SK-N-DZ (cell line): ENCODE data around the gene AP5M1.
"Not testable (repeated sequence)": the region's sequence is repeated elsewhere in the genome, so short reads cannot be mapped to it uniquely, and the experiment has no call there.

Experiments
- DNase-seq: peaks from one replicate; pipeline ENCODE4 v3.0.0-alpha.2; 2015; ENCODE audit warnings: low spot score

The AP5M1 gene

GRCh38 chr14:57290751-57291150 is 22.0 kb downstream of the AP5M1 start:
- peak; percentile 1 for DNase-seq

GRCh38 chr14:57291692-57292647 is 23.2 kb downstream of the AP5M1 start:
- no peak for DNase-seq

GRCh38 chr14:57293866-57294837 is 25.4 kb downstream of the AP5M1 start:
- peak; percentile 15 for DNase-seq

- no peak for DNase-seq
Measured at GRCh38 chr14:57295239-57295638, 26.5 kb downstream of the AP5M1 start.

- no peak for DNase-seq
Measured at GRCh38 chr14:57297852-57298251, 29.1 kb downstream of the AP5M1 start.

GRCh38 chr14:57299511-57299910 is 30.7 kb downstream of the AP5M1 start:
- no peak for DNase-seq

GRCh38 chr14:57302883-57303282 is 34.1 kb downstream of the AP5M1 start:
- DNase-seq, result no peak

GRCh38 chr14:57314396-57315089 is 45.8 kb downstream of the AP5M1 start:
- DNase-seq, result no peak

GRCh38 chr14:57317248-57317833 is 48.6 kb downstream of the AP5M1 start:
- DNase-seq, result peak; percentile 68

GRCh38 chr14:57319636-57320192 is 50.9 kb downstream of the AP5M1 start:
- no peak for DNase-seq

- DNase-seq, result no peak
Measured at GRCh38 chr14:57323721-57324120, 55.0 kb downstream of the AP5M1 start.

GRCh38 chr14:57326253-57326652 is 57.5 kb downstream of the AP5M1 start:
- no peak for DNase-seq

GRCh38 chr14:57329833-57330232 is 61.1 kb downstream of the AP5M1 start:
- DNase-seq, result no peak

GRCh38 chr14:57332475-57332874 is 63.7 kb downstream of the AP5M1 start:
- not testable (repeated sequence) for DNase-seq

- not testable (repeated sequence) for DNase-seq
Measured at GRCh38 chr14:57333726-57334125, 65.0 kb downstream of the AP5M1 start.

GRCh38 chr14:57343545-57344297 is 75.0 kb downstream of the AP5M1 start:
- DNase-seq, result peak; percentile 21

- no peak for DNase-seq
Measured at GRCh38 chr14:57345106-57345505, 76.3 kb downstream of the AP5M1 start.

GRCh38 chr14:57346741-57347140 is 78.0 kb downstream of the AP5M1 start:
- DNase-seq, result no peak
